HL-60/S4 treated with retinoic acid at 250 ng/mL for 4 days and 3 days (cell line): ENCODE results near the gene KERA.
"Not testable (repeated sequence)": the region's sequence is repeated elsewhere in the genome, so short reads cannot be mapped to it uniquely, and the experiment has no call there.

Source experiments
- in situ Hi-C: fragments of 300-500 bp; cut with MboI; formaldehyde crosslinking; loops from 2 replicates; pipeline ENCODE4 v1.7.0; 2022; ENCODE audit warnings: low sequenced_read_pairs

KERA gene, protein sequence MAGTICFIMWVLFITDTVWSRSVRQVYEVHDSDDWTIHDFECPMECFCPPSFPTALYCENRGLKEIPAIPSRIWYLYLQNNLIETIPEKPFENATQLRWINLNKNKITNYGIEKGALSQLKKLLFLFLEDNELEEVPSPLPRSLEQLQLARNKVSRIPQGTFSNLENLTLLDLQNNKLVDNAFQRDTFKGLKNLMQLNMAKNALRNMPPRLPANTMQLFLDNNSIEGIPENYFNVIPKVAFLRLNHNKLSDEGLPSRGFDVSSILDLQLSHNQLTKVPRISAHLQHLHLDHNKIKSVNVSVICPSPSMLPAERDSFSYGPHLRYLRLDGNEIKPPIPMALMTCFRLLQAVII

DNA sequence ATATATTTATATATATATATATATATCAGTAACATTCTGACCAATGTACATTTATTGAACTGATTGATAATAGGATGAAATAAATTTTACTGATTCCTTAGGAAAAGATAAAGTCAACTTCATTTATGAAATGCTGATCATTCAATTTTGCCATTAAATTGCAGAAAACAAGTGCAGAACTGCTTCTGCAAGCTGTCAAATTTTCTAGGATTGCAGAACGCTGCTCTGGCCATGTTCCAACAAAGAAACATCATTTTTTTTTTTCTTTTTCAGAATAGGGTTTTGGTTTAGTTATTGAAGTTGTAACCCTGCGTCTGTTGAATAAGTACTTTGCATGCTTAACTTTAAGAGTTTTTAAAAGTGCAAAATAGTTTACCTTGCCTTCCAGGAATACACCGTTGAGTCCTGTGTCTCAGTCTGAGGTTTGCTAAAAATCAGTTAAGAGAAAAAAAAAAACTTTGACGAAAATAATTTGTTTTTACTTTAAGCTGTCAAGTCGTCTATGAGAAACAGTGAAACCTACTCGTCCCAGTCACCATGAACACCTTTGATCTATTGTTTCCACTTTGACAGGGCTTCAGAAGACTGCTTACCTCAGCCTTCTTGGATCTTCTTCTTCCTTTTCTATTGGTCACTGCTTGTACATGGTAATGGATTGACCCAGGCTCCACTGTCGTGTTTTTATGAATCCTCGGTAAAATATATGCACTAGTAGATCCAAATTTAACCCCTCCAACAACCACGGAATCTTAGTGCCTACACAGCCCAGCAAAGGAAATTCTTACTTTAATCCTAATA, at the start of gene KERA:
Gene KERA (minus strand): TSS at position 657 of the 798 bp plus-strand sequence. CDS start 1,743 bp downstream, outside the sequence.
- in situ Hi-C loops, result no loop called here

DNA sequence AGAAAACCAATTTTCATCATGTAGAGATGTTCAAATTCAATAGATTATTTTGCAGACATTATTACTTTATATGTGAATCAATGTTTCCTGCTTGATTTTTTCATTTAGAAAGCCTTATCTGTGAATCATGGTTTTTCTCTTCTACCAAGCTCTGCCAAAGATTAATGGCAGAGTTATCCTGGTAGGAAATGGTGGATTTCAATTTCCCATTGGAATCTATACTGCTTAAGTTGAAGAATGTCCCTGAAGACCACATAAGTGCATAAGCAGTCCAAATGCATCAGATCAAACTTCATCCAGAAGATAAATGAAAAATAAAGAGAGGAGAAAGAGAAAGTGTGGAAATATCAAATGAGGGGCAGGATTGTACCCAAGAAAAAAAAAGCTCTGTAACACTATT, 48.5 kb upstream of the KERA start:
- in situ Hi-C loops, result no loop called here

DNA sequence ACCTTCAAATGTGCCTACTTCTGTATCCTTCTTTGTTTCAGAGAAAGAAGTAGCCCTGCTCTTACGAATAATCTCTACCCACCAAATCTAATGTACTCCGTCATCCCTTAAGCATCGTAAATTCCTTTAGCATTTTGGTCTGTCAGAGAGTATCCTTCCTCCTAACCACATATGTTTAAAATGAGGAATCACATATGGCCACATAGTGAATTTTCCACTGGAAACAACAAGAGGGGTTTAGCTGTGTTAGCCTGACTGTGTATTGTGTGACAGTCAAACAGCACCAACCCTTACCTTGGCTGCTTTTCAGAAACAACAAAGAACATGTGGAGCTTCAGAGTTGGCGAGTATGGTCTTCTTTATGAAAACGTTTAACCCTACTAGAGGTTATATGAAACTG, 48.0 kb upstream of the KERA start:
- in situ Hi-C loops, result no loop called here

DNA sequence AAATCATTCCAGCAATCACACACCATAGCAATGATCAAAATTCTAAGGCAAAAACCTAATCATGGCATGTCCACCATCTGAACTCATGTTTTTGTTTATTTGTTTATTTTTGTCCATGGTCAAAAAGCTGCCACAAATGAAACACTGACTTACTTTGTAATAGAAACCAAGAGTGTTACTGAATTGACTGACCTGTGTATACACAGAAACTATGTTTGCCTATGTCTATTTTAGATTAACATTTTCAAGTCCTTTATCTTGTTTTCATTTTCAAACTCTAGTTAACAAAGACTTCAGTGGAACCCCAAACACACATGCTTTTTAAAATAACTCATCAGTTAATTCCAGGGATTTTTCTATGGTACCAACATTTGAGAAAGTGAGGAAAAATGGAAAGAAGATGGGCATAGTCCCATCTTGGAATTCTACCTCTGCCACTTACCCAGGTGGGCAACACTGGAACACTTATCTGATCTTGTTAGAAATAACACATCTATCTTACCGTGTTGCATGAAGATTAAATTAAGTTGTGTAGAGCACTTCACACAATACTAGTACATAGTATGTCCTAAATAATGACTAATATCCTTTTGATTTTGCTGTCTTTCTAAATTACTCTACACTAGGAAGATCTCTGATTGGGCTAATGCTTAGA, 47.1 kb upstream of the KERA start:
- in situ Hi-C loops, result no loop called here

DNA sequence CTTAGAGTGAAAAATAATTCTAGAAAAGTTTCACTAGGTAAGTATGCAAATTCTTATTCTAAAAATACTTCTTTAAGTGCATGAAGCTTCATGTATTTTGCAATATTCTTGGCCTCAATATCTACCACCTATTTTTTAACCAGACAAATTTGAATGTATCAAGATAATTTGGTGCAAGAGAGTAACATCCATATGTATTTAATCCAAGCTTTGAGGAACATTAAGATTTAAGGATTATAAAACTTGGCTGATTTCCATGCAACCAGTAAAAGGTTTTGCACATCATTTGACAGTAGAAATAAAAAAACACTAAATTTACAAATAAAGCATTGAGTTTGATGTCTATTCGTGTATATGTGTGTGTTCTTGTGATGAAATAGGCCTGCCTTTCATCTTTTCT, 45.8 kb upstream of the KERA start:
- in situ Hi-C loops, result no loop called here

DNA sequence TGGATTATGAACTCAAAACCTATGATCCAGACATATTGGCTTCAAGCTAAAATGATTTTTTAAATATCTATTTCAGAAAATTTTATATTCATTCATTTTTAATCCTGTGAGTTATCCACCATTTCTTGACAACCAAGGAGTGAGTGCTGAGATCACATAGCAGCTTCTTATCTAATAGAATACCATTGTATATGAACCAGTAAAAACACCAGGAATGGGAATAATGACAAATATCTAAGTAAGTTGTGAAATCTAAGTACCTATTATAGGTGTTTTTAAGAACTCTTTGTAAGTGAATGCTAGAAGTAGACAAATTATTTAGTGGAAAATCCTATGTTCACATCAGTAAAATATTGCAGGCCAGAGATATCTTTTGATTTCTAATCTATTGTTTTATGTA, 45.3 kb upstream of the KERA start:
- in situ Hi-C loops, result no loop called here

DNA sequence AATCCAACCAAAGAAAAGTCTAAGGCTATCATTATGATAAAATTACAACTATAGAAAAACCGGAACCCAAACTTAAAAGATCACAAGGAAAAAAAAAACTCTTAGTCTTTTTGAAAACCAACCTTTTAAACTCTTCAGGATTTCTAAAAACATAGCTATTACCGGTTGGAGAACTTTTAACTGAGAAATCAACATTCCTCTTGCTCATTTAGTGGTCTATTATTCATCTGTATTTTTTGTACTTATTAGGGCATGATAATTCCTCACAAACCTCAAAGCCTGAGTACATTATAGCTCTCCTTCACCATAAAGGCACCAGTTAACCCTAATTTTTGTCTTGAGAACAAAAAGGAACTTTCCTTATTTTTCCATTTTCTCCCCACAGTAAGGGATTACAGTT, 43.1 kb upstream of the KERA start:
- in situ Hi-C loops, result no loop called here

DNA sequence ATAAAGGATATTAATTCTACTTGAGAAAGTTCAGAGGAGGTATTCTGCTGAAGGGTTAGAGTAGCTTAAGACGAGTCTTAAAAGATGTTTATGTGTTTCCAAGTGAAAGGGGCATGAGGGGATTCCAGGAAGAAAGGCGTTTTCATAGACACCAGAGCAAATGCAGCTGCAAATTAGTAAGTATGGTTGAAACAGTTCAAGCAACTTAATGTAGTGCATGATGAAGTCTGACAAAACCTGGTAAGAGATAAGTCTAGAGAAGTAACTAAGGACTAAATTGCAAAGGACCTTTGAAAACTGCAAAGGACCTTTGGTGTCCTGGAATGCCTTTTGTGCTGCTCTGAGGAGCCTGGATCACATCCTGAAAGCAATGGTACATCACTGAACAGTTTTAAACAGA, 42.0 kb upstream of the KERA start:
- in situ Hi-C loops, result no loop called here

DNA sequence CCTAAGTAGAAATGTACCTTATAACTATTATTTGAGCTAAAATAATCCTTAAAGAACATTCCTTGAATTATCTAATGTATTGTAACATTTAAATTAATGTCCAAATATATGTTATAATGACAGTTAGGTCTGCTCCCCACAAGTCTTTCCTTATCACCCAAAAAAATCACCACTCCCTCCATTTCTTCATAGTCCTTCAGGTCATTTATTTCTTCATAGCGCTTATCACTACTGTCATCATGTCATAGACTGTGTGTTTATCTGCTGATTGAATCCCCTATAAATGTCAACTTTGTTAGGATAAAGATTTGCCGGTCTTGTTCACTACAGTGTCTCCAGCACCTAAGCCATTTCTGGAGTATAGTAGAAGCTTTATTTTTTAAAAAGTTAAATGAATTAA, 41.5 kb upstream of the KERA start:
- in situ Hi-C loops, result no loop called here

DNA sequence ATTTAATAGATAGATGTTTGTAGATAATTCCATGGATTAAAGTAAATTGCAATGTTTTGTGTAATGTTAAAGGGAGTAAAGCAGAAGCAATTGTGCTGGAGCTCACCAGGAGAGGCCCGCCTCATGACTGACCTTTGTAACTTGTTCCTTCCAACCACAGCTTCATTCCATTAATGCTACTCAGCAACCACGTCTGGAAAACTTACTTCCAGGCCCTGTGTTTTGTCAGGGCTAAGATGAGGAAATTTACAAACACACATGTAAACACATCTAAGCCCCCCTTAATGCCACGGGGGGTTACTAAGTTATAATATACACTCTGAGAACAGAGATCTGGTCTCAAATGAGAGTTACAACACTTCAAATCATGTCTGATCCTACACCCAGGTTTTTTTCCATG, 41.1 kb upstream of the KERA start:
- in situ Hi-C loops, result no loop called here

DNA sequence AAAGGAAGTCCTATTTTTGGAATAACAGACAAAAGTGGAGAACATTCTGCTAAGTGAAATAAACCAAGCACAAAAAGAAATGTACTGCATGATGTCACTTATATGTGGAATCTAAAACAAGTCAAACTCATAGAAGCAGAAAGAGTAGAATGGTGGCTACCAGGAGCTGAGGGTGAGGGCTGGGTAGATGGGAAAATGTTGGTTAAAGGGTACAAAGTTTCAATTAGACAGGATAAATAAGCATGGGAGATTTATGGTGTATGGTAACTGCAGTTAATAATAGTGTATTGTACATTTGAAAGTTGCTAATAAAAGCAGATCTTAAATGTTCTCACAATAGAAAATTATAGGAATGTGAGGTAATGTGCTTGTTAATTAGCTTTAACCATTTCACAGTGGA, 40.6 kb upstream of the KERA start:
- in situ Hi-C loops, result no loop called here

DNA sequence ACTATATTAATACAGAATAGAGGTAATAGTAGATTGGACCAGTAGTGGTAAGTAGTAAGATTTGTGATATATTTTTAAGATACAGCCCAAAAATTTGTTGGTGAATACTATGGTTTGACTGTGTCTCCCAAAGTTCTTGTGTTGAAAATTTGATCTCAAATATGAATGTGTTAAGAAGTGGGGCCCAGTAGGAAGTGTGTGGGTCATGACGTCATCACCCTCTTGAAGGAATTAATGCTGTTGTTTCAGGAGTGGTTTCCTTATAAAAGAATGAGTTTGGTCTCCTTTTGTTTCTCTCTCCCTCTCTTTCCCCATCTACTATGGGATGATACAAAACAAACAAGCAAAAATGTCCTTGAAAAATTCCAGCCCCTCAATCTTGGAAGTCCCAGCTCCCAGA, 37.1 kb upstream of the KERA start:
- in situ Hi-C loops, result no loop called here

DNA sequence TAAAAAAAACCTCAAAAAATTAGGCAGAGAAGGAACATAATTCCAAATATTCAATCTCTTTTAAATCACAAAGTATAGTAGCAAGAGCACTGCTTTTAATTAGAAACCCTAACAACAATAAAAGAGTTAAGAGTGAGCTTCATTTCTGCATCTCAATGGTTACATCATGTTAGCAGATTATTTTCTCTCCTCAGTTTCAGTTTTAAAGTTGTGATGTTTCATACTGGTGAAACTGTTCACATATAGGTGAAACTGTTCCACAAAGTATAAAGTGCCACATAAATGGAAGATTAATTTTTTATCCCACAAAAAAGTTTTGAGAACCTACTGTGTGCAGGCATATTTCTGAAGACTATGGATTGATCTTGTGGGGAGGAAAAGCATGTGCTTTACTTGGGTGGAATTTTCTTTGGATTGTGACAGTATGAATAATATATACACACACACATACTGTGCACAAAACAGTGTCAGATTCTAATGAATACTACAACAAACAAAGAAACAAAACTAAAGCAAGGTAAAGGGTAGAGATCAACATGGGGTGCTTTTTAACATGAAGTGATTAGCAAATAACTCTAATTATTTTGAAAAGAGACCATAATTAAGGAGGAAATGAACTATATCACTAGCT, 36.3 kb upstream of the KERA start:
- in situ Hi-C loops, result no loop called here

DNA sequence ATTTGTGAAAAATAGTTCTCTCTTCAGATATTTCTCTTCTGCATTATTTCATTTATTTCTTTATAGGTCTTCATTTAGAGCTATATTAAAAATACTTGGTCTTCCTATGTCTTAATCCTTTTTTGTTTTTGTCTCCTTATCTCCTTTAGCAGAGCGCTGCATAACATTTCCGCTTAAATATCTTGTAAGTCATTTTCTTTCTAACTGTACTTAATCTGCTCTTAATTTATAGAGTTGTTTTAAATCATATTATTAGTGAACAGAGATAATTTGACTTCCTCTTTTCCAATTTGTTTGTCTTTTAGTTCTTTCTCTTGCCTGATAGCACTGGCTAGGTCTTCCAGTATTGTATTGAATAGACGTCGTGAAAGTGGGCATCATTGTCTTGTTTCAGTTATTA, 35.5 kb upstream of the KERA start:
- in situ Hi-C loops, result no loop called here

DNA sequence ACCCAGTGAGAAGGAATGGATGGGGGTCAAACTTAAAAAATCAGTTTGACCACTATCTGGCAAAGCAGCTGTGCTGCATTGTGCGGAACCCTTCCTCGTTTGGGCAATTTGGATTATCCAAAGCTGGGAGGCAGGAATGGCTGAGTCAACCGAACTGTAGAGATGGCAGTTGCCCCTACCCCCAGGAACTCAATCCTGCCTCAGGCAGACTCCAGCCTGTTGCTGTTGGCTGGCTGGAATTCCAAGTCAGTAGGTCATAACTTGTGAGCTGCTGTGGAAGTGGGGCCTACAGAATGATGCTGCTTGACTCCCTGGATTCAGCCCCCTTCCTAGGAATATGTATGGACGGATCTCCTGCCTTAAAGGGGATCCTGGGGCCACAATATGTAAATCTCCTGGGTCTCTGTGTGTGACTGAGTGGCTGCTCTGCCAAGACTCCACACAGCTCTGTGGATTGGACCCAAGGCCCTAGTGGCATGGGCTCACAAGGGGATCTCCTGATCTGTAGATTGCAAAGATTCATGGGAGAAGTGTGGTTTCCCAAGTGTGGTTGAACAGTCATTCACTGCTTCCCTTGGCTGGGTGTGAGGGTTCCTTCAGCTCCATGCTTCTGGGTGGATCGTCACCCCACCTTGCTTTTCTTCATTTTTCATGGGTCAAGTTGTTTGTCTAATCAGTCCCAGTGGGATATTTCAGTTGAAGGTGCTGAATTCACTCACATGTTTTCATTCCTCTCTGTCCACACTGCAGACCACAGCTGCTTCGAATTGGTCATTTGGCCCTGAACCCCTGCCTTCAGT, 34.3 kb upstream of the KERA start:
- in situ Hi-C loops, result no loop called here

DNA sequence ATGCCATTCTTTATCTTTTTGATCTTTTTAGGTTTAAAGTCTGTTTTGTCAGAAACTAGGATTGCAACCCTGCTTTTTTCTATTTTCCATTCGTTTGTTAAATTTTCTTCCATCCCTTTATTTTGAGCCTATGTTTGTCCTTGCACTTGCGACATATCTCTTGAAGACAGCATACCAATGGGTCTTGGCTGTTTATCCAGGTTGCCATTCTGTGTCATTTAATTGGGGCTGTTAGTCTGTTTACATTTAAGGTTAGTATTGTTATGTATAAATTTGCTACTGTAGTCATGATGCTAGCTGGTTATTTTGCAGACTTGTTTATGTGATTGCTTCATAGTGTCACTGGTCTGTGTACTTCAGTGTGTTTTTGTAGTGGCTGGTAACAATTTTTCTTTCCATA, 32.1 kb upstream of the KERA start:
- in situ Hi-C loops, result not testable (repeated sequence)

DNA sequence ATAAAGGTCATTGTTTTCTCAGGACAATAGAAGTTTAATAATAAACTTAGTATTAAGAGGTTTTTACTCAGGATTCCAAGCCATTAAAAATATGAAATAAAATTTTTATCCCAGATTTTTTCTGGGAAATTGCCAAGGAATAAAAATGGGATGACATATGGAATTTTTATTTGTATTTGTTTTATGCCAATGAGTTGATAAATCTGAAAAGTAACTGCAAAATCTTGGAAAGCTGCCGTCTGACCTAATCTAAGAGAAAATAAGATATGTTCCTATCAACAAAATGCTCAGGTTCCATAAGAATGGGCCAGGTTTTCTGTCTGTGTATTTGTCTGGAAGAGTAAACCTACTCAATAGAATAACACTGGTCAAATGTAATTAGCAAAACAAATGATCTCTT, 22.2 kb upstream of the KERA start:
- in situ Hi-C loops, result no loop called here

DNA sequence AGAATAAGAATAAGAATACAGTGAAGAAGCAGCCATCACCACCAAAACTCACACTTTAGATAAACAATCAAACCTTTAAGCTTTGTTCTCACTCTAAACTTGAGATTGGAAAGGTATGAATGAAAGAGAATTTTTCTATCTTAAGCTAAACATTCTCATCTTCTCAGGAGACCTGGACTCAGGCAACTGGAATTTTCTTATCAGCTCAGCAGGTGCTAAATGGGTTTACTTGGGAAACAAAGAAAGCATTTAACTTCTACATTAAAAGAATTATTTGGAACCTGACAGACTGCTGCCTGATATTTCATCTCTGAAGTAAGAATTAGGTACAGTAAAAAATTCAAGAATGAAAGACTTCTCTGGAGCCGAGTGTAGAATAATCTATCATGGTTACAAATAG, 20.7 kb upstream of the KERA start:
- in situ Hi-C loops, result no loop called here

DNA sequence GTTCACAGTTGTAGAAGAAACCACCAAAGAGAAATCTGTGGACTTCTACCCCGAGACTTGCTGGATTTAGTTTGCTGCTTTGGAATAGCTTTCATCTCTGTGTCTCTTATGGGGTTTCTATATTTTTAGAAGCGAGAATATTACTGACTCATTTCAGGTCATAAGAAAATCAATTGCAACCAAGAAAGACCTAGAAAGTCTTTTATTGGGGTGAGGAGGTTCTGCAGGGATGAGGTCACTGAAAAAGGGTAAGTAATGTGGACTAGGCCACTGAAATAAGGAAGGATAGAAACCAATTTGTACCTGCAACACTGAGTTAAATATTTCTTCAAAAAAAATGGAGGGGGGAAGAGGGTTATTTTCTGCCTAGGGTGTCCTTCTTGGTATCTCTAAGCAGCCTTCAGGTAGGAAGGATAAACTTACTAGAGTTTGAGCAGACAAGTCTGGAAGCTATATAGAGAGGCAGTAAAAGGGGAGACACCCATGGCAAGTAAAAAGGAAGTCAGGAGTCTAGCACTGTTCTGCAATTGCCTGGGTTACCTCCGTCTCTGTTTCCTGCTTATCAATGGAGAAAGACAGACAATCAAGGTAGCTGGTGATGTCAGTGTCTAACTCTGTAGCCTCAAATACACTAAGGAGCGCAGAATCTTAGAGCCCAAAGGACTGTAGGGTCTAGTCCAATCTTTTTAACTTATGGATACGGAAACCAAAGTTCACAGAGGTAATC, 19.6 kb upstream of the KERA start:
- in situ Hi-C loops, result no loop called here

DNA sequence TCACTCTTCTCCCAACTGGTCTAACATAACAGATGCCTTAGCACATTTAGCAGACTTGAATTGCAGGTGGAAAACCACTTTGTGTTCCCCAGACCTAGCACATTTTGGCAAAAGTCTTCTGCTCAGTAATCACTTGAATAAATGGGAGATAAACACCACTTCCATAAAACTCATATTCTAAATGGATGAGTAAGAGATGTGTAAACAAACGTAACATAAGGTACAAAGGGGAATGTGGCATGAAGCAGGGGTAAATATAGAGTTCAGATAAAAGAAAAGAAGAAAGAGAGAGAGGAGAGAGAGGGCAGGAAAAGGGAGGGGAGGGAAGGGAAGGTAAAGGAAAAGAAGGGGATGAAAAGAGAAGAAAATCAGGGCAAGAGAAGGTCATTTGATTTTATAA, 17.0 kb upstream of the KERA start:
- in situ Hi-C loops, result no loop called here
